ENCODE results near the gene CCNY.

Gene CCNY

DNA sequence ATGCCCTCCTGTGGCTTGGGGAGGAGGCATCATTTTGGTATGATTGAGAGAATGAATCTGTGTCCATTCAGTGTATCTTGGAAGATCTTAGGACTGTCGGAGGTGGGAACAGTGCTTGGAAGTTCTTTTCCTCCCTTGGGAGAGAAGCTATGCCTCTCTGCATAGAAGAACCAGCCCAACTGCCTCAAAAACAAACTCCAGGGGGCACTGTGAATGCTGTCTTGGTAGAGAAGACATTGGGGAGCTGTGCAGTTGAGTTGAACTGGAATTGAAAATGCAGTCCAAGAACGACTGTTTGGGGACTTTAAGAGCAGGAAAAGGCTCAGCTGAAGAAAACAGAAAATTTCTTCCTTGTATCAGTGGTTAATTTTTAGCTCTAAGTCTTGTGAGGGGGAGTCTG, 263.9 kb downstream of the CCNY start:
- H3K9me2 ChIP-seq (replicated peaks; ENCODE audit: low read depth, low read length): no peaks in the 10 kb centered on the region
- no peak overlapping the region for H3K4me2 ChIP-seq (ENCODE audit: low read depth, low read length, poor library complexity, severe bottlenecking)
- TF ChIP-seq EZH2phosphoT487 (IDR thresholded peaks at IDR 0.05; ENCODE audit: borderline replicate concordance) (no peak), CTCF (conservative IDR thresholded peaks at IDR 0.05; ENCODE audit: low read length) (peak; percentile 53)
- H3K9ac ChIP-seq (ENCODE audit: low read depth, low read length, poor library complexity, severe bottlenecking): no peak overlapping the region
- no peaks in the 10 kb centered on the region for H3K27me3 ChIP-seq (ENCODE audit: insufficient read depth, low read length, poor library complexity, severe bottlenecking)
- H3K36me3 ChIP-seq (ENCODE audit: insufficient read depth, low read length): no peaks in the 10 kb centered on the region
- H3F3A ChIP-seq (ENCODE audit: low read depth): no peaks in the 10 kb centered on the region
- H4K20me1 ChIP-seq (ENCODE audit: insufficient read depth, low read length, poor library complexity, severe bottlenecking): no peaks in the 10 kb centered on the region
- H3K79me2 ChIP-seq (ENCODE audit: insufficient read depth, low read length): no peaks in the 10 kb centered on the region
- no peaks in the 10 kb centered on the region for H3K4me1 ChIP-seq (ENCODE audit: insufficient read depth, low read length, poor library complexity, severe bottlenecking)
- no peak overlapping the region for H3K4me3 ChIP-seq (ENCODE audit: low read length, poor library complexity, severe bottlenecking)
- H2AFZ ChIP-seq (ENCODE audit: low read length): no peak overlapping the region
- H3K9me3 ChIP-seq (ENCODE audit: insufficient read depth, low read depth, low read length): no peaks in the 10 kb centered on the region

DNA sequence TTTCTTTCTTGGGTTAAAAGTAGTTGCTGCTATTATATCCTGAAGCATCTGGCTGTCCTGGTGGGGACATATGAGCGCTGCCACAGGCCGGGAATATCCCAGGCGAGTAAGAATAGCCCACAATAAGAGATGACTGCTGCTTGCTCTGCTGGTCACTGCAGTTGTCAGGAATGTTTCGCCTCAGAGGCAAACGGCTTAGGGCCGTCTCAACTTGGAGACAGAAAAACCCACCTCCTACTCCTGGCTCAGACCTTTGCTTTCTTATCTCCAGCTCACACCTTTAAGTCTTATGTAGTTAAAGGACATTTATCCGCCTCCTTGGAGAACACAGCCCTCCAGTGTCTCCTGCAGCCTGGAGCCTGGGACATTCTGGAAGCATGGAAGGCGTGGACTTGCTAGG, 268.9 kb downstream of the CCNY start, which contains the start of gene GJD4:
TSS of gene GJD4 (plus strand) at position 151 of the 400 bp plus-strand sequence. CDS start at position 378, 227 bp downstream.
- H3K9me3 ChIP-seq (ENCODE audit: insufficient read depth, low read depth, low read length): no peaks in the 10 kb centered on the region; the same call in 1 of the 2 replicates
- no peaks in the 10 kb centered on the region for H3K9me2 ChIP-seq (replicated peaks; ENCODE audit: low read depth, low read length)
- H3K4me2 ChIP-seq (ENCODE audit: low read depth, low read length, poor library complexity, severe bottlenecking): no peak within 1 kb of the TSS
- no peak within 1 kb of the TSS for H3K9ac ChIP-seq (ENCODE audit: low read depth, low read length, poor library complexity, severe bottlenecking)
- no peaks in the 10 kb centered on the region for H3K36me3 ChIP-seq (ENCODE audit: insufficient read depth, low read length)
- H2AFZ ChIP-seq (ENCODE audit: low read length): no peak within 1 kb of the TSS
- no peaks in the 10 kb centered on the region for H3K4me1 ChIP-seq (ENCODE audit: insufficient read depth, low read length, poor library complexity, severe bottlenecking)
- no peaks in the 10 kb centered on the region for H3F3A ChIP-seq (ENCODE audit: low read depth)
- no peak for TF ChIP-seq EZH2phosphoT487 (IDR thresholded peaks at IDR 0.05; ENCODE audit: borderline replicate concordance)
- no peak for TF ChIP-seq CTCF (conservative IDR thresholded peaks at IDR 0.05; ENCODE audit: low read length)
- H3K4me3 ChIP-seq (ENCODE audit: low read length, poor library complexity, severe bottlenecking): no peak within 1 kb of the TSS
- H4K20me1 ChIP-seq (ENCODE audit: insufficient read depth, low read length, poor library complexity, severe bottlenecking): no peaks in the 10 kb centered on the region
- no peaks in the 10 kb centered on the region for H3K79me2 ChIP-seq (ENCODE audit: insufficient read depth, low read length)
- H3K27me3 ChIP-seq (ENCODE audit: insufficient read depth, low read length, poor library complexity, severe bottlenecking): no peaks in the 10 kb centered on the region

GRCh38 chr10:35606430-35606829, 270.1 kb downstream of the CCNY start:
- H3K4me2 ChIP-seq (ENCODE audit: low read depth, low read length, poor library complexity, severe bottlenecking): no peak overlapping the region
- H3K79me2 ChIP-seq (ENCODE audit: insufficient read depth, low read length): no peaks in the 10 kb centered on the region
- H3F3A ChIP-seq (ENCODE audit: low read depth): no peaks in the 10 kb centered on the region
- no peaks in the 10 kb centered on the region; the same call in 1 of the 2 replicates for H3K9me3 ChIP-seq (ENCODE audit: insufficient read depth, low read depth, low read length)
- H3K36me3 ChIP-seq (ENCODE audit: insufficient read depth, low read length): no peaks in the 10 kb centered on the region
- H4K20me1 ChIP-seq (ENCODE audit: insufficient read depth, low read length, poor library complexity, severe bottlenecking): no peaks in the 10 kb centered on the region
- no peaks in the 10 kb centered on the region for H3K4me1 ChIP-seq (ENCODE audit: insufficient read depth, low read length, poor library complexity, severe bottlenecking)
- no peak overlapping the region for H3K4me3 ChIP-seq (ENCODE audit: low read length, poor library complexity, severe bottlenecking)
- TF ChIP-seq CTCF (conservative IDR thresholded peaks at IDR 0.05; ENCODE audit: low read length) (no peak), EZH2phosphoT487 (IDR thresholded peaks at IDR 0.05; ENCODE audit: borderline replicate concordance) (no peak)
- H3K9ac ChIP-seq (ENCODE audit: low read depth, low read length, poor library complexity, severe bottlenecking): no peak overlapping the region
- H3K9me2 ChIP-seq (replicated peaks; ENCODE audit: low read depth, low read length): no peaks in the 10 kb centered on the region
- H2AFZ ChIP-seq (ENCODE audit: low read length): no peak overlapping the region
- H3K27me3 ChIP-seq (ENCODE audit: insufficient read depth, low read length, poor library complexity, severe bottlenecking): no peaks in the 10 kb centered on the region

Data from Loucy (cell line).